Dendritic cell treated with granulocyte-macrophage colony-stimulating factor and Interleukin-4, amounts not matched to agents 40 ng/mL and 50 ng/mL, for 4 days (primary cell): ENCODE data around the gene TUT1.
"Not testable (repeated sequence)": the region's sequence is repeated elsewhere in the genome, so short reads cannot be mapped to it uniquely, and the experiment has no call there.

Source experiments
- H3K27ac Mint-ChIP-seq: one replicate; pipeline ENCODE4 v1.8.0; 2022; ENCODE audit warnings: mild to moderate bottlenecking, mixed read lengths
- H3K27me3 Mint-ChIP-seq: one replicate; pipeline ENCODE4 v1.8.0; 2022; ENCODE audit warnings: mild to moderate bottlenecking, mixed read lengths
- H3K36me3 Mint-ChIP-seq: one replicate; pipeline ENCODE4 v1.8.0; 2022; ENCODE audit warnings: low read depth, mixed read lengths
- H3K4me1 Mint-ChIP-seq: one replicate; pipeline ENCODE4 v1.8.0; 2022; ENCODE audit warnings: low read depth, mixed read lengths
- H3K4me3 Mint-ChIP-seq: one replicate; pipeline ENCODE4 v1.8.0; 2022; ENCODE audit warnings: mild to moderate bottlenecking, moderate library complexity, mixed read lengths
- H3K9me3 Mint-ChIP-seq: one replicate; pipeline ENCODE4 v1.8.0; 2022; ENCODE audit warnings: mixed read lengths
- intact Hi-C: fragments of 100-400 bp; cut with micrococcal nuclease; formaldehyde crosslinking; loops from one replicate; pipeline ENCODE4 v1.15.0; 2022

Gene TUT1

DNA sequence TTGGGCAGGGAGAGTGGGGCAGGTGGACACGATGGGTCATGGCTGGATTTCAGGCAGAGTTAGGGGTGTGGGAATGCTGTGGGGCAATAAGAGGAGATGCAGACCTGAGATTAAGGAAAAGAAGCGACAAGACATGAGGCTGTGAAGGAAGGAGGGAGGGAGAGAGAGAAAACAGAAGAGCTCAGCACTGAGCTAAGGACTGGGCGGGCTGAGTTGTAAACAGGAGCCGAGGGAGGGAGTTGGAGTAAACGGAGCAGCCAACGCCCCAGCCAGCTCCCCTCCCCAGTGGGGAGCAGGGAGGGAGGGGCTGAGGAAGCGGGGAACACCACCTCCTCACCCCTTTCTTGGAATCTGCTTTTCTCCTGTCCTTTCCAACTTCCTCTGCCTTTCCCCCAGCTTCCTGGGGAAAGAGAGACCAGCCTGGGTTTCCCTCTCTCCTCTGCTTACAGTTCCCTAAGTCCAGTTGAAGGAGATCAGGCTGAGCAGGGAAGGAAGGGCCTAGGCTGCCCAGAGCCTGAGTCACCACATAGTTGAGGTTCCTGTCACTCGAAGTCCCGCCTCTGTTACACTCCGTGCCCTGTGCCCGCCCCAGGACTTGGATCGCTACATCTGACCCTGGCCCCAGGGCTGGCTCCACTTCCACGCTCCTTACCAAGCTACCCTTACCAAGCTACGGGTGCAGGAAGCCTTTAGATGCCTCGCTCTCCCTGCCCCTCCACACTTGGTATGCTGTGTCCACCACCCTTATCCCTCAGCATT is 38.1 kb downstream of the TUT1 start:
- Mint-ChIP-seq H3K27me3 (peaks cover 2% of the 10 kb centered on the region), H3K4me3 (peak overlapping the region; percentile 79), H3K4me1 (peaks cover 96% of the 10 kb centered on the region), H3K27ac (peak overlapping the region; percentile 99), H3K9me3 (no peaks in the 10 kb centered on the region), H3K36me3 (peaks cover 14% of the 10 kb centered on the region)
- intact Hi-C loops = loop anchor here (1.0 kb wide), 1 partner anchor 8 kb away; no protein-coding TSS in a partner anchor

DNA sequence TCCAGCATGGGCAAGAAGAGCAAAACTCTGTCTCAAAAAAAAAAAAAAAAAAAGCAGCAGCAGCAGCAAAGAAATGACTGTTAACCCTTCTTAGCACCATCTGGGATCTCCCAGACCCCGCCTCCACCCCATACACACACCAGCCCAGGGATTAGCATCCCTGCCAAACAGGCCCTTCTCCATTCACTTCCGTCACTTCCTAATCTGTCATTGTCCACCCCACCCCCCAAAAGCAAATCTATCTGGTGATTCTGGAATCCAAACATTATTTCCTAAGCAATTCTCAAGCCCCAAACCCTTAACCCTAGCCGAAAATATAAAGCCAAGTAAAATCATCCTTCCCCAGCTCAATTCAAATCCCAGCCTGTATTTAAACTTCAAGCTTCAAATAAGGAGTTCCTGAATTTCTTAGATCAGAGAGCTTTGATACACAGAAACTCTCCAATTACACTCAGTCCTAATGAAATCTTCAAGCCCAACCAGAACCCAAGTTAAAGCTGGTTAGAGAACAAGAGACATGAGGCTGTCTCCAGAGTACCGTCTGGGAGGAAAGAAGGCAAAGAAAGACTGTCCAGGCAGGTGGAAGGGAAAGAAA is 38.7 kb downstream of the TUT1 start:
- H3K4me3 Mint-ChIP-seq = peak overlapping the region; percentile 71

DNA sequence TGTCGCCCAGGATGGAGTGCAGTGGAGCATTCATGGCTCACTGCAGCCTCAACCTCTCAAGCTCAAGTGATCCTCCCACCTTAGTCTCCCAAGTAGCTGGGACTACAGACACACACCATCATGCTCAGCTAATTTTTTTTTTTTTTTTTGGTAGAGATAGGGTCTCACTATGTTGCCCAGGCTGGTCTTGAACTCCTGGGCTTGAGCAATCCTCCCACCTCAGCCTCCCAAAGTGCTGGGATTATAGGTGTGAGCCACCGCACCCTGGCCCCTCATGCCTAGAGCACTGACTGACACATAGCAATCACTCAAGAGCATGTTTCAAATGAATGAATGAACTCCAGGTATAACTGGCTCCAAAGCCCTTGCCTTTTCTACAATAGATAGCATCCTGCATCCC is 40.8 kb downstream of the TUT1 start:
- H3K36me3 Mint-ChIP-seq, H3K4me3 Mint-ChIP-seq, H3K27me3 Mint-ChIP-seq, intact Hi-C loops, H3K9me3 Mint-ChIP-seq: not testable (repeated sequence)
- H3K4me1 Mint-ChIP-seq = peaks cover 84% of the 10 kb centered on the region
- peak overlapping the region; percentile 99 for H3K27ac Mint-ChIP-seq

More for the DNA sequence above, 38.7 kb downstream of the TUT1 start:
- Mint-ChIP-seq H3K36me3 (peaks cover 8% of the 10 kb centered on the region), H3K4me1 (peaks cover 97% of the 10 kb centered on the region), H3K9me3 (no peaks in the 10 kb centered on the region), H3K27me3 (peaks cover 4% of the 10 kb centered on the region), H3K27ac (peak overlapping the region; percentile 99)
- intact Hi-C loops = loop anchor here (1.0 kb wide), 1 partner anchor 7 kb away; no protein-coding TSS in a partner anchor

DNA sequence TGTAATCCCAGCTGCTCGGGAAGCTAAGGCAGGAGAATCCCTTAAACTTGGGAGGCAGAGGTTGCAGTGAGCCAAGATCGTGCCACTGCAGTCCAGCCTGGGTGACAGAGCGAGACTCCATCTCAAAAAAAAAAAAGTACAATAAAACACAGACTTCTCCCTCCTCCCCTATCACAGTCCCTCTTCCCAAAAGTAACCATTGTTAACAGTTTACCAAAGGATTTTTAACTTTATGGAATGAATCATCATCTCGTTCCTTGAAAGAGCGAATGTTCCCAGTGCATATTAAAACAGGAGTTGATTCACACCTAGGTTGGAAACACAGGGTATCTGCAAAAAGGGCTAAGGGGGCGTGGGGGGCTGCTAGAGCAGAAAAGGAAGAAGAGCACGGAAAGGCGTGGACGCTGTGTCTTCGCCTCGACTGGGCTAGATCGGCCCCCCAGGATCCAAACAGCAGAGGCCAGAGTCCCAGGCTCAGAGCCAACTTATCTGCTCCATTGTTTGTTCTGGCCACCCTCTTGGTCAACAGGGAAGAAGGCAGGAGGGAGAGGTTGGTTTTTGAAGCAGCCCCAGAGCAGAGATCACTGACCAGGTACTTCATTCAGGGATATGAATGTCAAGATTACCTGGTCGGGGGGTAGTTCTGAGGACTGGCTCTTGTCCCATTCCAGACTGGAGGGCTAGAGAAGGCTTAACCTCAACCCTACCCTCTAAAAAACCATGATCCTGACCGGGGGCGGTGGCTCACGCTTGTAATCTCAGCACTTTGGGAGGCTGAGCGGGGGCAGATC is 42.6 kb downstream of the TUT1 start:
- H3K36me3 Mint-ChIP-seq = peaks cover 27% of the 10 kb centered on the region
- H3K4me3 Mint-ChIP-seq = no peak overlapping the region
- H3K27ac Mint-ChIP-seq = no peak overlapping the region
- peaks cover 4% of the 10 kb centered on the region for H3K27me3 Mint-ChIP-seq
- H3K4me1 Mint-ChIP-seq = peaks cover 73% of the 10 kb centered on the region
- intact Hi-C loops = no loop called here
- no peaks in the 10 kb centered on the region for H3K9me3 Mint-ChIP-seq

DNA sequence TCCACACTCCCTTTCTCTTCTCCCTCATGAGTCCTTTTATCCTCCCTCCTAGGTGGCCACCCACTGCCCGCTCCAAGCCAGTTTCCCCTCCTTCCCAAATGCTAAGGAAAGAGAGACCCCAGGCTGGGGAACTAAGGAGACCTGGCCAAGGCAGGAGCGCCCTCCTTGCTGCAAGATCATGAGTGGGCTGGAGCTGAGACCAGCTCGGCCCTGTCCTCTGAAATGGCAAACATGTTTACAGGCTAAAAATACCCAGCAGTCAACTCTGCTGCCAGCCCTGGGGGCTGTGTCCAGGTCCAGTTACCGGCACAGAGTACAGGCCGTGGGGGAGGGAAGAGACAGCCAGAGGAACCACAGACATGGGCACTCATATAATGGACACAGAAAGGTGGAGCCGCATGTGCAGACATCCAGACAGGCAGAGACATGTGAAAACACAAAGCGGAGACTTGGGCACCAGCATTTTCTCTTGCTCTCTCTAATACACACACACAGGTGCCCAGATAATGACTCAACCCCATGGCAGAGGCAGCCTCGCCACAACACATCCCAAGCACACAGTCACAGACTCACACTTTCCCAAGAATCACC is 43.5 kb downstream of the TUT1 start:
- intact Hi-C loops = loop anchor here (2.0 kb wide), 1 partner anchor 13 kb away; no protein-coding TSS in a partner anchor
- Mint-ChIP-seq H3K4me1 (peaks cover 73% of the 10 kb centered on the region), H3K27ac (peak overlapping the region; percentile 95), H3K4me3 (peak overlapping the region; percentile 97), H3K36me3 (peaks cover 37% of the 10 kb centered on the region), H3K9me3 (no peaks in the 10 kb centered on the region), H3K27me3 (peaks cover 4% of the 10 kb centered on the region)

DNA sequence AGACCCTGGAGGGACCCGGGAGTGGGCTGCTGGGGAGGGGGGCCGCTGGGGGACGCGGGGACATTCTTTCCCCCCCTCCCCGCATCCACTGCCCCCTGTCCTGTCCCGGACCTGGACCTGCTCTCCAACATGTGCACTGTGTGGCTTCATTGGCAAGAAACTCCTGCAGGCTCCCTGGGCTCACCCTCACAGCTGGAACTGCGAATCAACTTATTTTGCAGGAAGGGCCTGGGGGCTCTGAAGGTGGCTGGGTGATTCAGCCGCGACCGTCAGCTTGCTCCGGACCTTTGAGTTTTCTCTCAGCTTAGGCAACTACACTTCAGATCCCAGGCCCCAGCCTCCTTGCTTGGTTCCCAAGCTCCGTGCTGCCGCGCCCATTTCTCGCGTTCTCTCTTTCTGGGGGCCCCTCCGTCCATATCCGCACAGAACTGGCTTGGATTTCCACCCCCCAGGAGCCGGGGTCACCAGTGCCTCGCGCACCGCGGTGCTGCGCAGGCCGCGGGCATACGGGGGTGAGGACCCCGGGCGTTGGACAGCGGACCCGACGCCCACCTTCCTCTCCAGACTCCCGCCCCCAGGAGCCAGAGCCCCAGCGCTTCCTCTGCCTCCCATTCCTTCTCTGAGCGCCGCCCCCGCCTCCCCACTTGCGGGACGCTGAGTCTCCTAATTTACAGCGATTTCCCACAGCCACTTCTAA is 44.2 kb downstream of the TUT1 start:
- H3K27ac Mint-ChIP-seq = peak overlapping the region; percentile 95
- H3K4me3 Mint-ChIP-seq = peak overlapping the region; percentile 97
- H3K27me3 Mint-ChIP-seq = peaks cover 4% of the 10 kb centered on the region
- intact Hi-C loops = loop anchor here (2.0 kb wide), 1 partner anchor 14 kb away; no protein-coding TSS in a partner anchor
- no peaks in the 10 kb centered on the region for H3K9me3 Mint-ChIP-seq
- H3K36me3 Mint-ChIP-seq = peaks cover 44% of the 10 kb centered on the region
- H3K4me1 Mint-ChIP-seq = peaks cover 73% of the 10 kb centered on the region

DNA sequence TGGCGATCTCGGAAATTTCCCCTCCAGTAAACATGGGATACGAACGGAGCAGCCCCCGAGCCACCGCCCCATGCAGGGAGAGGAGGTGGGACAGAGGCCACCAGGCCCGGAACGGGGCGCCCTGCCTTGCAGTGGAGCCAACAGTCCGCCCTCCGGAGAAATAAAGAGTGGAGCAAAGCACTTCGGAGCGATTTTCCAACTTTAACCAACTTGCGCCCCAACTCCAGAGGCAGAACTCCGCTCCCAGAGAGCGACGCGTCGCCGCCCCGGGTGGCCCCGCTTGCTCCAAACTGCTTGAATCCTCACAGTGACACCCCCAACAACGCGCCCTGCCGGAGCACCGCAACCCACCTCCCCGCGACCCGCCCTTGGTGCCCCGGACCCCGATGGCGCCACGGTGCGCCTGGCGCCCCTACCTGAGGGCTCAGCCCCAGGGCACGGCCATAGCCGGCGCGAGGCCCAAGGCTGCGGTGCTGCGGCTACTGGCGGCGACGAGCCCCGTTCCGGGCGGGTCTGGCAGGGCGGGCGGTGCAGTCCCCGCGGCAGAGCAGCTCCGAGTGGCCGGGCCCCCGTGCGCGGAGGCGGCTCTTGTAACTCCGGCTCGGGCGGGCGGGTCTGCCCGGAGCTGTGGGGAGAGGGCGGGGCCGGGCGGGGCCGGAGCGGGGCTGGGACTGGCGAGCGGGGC is 44.9 kb downstream of the TUT1 start, which contains the start of gene AHNAK:
AHNAK (minus strand) TSS at position 563 of the 685 bp plus-strand sequence. CDS start 10,708 bp downstream, outside the sequence.
- Mint-ChIP-seq H3K36me3 (peaks cover 51% of the 10 kb centered on the region), H3K4me3 (peak within 1 kb of the TSS; percentile 97), H3K27me3 (peaks cover 4% of the 10 kb centered on the region), H3K9me3 (no peaks in the 10 kb centered on the region), H3K4me1 (peaks cover 73% of the 10 kb centered on the region), H3K27ac (peak within 1 kb of the TSS; percentile 95)
- intact Hi-C loops = loop anchor here (2.0 kb wide), 1 partner anchor 14 kb away; no protein-coding TSS in a partner anchor

DNA sequence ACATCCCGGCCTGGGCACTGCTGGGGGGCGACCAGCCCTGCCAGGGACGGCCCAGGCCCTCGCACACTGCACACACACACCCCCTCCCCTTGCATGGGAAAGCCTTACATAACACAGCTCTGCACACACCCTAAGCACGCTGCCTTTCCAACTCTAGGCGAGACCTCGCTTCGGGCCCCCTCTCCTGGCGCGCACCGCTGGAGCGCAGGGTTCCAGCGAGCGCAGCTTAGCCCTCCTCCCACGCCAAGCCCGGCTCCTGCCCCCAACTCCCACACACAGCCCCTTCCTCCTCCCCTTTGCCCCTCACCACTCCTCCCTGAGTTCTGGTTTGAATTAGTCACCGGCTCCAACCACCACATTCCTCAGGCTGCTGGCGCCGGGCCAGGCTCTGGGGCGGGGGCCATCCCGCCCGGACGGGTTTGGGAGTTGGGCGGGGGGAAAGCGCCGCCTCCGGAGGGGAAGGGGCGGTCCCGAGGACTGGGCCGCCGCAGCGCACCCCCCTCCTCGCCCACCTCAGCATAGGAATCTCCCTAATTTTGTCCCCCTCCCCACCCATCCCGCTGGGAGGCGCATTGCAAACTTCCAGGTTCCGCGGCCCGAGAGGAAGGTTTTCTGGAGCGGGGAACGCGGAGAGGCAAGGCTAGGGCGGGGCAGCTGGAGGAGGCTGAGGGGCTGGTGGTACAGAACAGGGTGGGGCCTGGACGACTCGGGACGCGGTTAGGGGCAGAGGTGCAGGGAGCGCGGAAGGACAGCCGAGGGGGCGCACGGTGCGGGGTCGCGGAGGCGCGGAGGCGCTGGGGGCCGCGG is 45.7 kb downstream of the TUT1 start:
- Mint-ChIP-seq H3K4me1 (peaks cover 73% of the 10 kb centered on the region), H3K27ac (peak overlapping the region; percentile 95), H3K27me3 (peaks cover 4% of the 10 kb centered on the region), H3K4me3 (peak overlapping the region; percentile 97), H3K36me3 (peaks cover 58% of the 10 kb centered on the region), H3K9me3 (no peaks in the 10 kb centered on the region)
- intact Hi-C loops = loop anchor here (1.0 to 2.0 kb wide), 2 partner anchors 8 to 15 kb away; no protein-coding TSS in a partner anchor

DNA sequence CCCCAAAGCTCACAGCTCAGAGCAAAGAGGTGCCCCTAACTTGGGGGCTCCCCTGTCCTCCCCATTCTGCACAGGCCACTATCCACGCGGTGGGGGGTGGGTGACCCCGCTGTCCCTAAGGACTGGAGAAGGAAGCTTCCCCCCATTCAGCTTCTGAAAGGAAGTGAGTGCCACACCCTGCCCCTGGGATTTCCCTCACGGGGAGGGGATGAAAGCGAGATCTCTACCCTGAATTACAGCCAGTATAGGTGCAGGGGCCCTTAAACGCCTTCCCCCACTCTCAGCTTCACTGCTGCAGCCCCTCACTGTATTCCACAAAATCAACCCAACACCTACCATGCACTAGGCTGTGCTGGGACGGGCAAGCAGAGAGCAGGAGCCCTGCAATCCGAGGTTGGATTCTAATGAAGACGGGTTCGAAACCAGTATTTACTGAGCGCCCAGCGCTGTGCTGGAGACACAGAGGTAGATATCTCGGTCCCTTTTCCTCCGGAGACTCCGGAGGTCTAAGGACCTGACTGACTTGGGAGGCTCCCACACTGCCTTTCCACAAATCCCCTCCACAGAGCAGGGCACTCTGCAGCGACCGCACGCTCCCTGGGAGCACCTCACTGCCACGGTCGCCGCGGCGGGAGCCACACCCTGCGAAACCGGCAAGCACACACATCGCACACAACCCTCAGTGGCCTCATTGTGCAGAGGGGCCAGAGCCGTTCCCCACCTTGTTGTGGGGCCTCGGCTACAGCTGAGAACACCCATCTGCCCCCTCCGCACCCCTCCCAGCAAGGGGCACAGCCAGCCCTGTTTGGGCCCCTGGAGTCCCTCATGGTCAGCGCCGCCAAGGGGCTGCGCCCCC is 46.5 kb downstream of the TUT1 start:
- H3K4me1 Mint-ChIP-seq = peaks cover 69% of the 10 kb centered on the region
- H3K27me3 Mint-ChIP-seq = peaks cover 4% of the 10 kb centered on the region
- peak overlapping the region; percentile 95 for H3K27ac Mint-ChIP-seq
- intact Hi-C loops = loop anchor here (1.0 to 5.0 kb wide), 4 partner anchors 8 to 148 kb away; no protein-coding TSS in a partner anchor
- H3K36me3 Mint-ChIP-seq = peaks cover 62% of the 10 kb centered on the region
- H3K9me3 Mint-ChIP-seq = no peaks in the 10 kb centered on the region
- H3K4me3 Mint-ChIP-seq = peak overlapping the region; percentile 97

DNA sequence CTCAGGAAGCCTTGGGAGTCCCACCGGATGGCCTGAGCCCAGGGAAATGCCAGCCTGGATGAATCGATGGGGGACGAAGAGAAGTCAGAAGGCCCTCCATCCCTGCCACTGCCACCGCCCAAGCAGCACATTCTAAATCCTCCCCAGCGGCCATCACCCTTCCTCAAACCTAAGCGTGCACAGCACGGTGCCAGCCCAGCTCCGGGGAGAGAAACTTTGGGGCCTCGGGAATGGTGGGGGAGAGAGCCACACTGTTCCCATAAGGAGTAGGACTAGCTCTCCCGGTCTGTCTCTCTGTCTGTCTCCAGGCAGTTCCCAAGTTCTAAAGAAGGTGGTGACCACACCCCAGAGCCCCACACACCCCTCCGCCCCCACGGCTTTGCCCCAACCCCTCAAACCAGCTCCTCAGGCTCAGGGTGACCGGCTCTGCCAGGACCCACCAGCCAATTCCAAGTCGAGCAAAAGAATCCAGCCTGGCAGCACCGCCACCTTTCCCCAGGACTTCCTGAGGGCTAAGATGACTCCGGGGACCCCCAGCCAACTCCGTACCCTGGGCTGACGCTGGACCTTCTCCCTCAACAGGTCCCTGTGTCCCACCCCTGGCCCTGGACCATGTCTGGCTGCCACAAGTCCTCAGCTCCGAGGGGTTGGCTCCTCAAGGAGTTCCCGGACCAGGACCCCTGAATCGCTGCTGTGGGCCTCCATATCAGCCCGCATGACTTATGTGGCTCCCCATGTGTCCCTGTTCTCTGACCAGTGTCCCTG is 47.5 kb downstream of the TUT1 start:
- peaks cover 70% of the 10 kb centered on the region for H3K36me3 Mint-ChIP-seq
- peaks cover 4% of the 10 kb centered on the region for H3K27me3 Mint-ChIP-seq
- intact Hi-C loops = loop anchor here (5.0 kb wide), 3 partner anchors 47 to 147 kb away; no protein-coding TSS in a partner anchor
- H3K4me3 Mint-ChIP-seq = peak overlapping the region; percentile 97
- no peaks in the 10 kb centered on the region for H3K9me3 Mint-ChIP-seq
- peaks cover 69% of the 10 kb centered on the region for H3K4me1 Mint-ChIP-seq
- H3K27ac Mint-ChIP-seq = peak overlapping the region; percentile 95
